IPS-NIHi7 (cell line): ENCODE data around the gene AHNAK2.

ENCODE experiments used
- DNase-seq: peaks from one replicate; pipeline ENCODE4 v3.0.0; 2012; ENCODE audit warnings: mixed read lengths; ENCODE audit errors: extremely low spot score

The AHNAK2 gene

GRCh38 chr14:105012171-105012985 is 34.2 kb upstream of the AHNAK2 start:
- no peak for DNase-seq

GRCh38 chr14:105011312-105011990 is 33.3 kb upstream of the AHNAK2 start:
- DNase-seq: no peak

- DNase-seq: no peak
These were observed 32.7 kb upstream of the AHNAK2 start for GRCh38 chr14:105010891-105011291.

GRCh38 chr14:105010106-105010505 is 31.9 kb upstream of the AHNAK2 start:
- DNase-seq: no peak

GRCh38 chr14:105007593-105008264 is 29.6 kb upstream of the AHNAK2 start:
- no peak for DNase-seq

GRCh38 chr14:105006831-105007592 is 28.8 kb upstream of the AHNAK2 start:
- DNase-seq: no peak

GRCh38 chr14:105005929-105006830 is 28.0 kb upstream of the AHNAK2 start:
- no peak for DNase-seq

- DNase-seq: no peak
These were observed 27.3 kb upstream of the AHNAK2 start for GRCh38 chr14:105005329-105005928.

GRCh38 chr14:104999361-104999760 is 21.2 kb upstream of the AHNAK2 start:
- no peak for DNase-seq

GRCh38 chr14:104998801-104999200 is 20.6 kb upstream of the AHNAK2 start:
- no peak for DNase-seq

- DNase-seq: no peak
These were observed 18.3 kb upstream of the AHNAK2 start for GRCh38 chr14:104996483-104996882.

GRCh38 chr14:104996032-104996431 is 17.9 kb upstream of the AHNAK2 start:
- DNase-seq: no peak

- no peak for DNase-seq
These were observed 16.8 kb upstream of the AHNAK2 start for GRCh38 chr14:104994978-104995377.

- no peak for DNase-seq
These were observed 15.8 kb upstream of the AHNAK2 start for GRCh38 chr14:104993808-104994591.

- no peak for DNase-seq
These were observed 15.1 kb upstream of the AHNAK2 start for GRCh38 chr14:104993306-104993705.

- no peak for DNase-seq
These were observed 14.3 kb upstream of the AHNAK2 start for GRCh38 chr14:104992501-104992900.

- DNase-seq: no peak
These were observed 13.7 kb upstream of the AHNAK2 start for GRCh38 chr14:104991896-104992230.

GRCh38 chr14:104989951-104990303 is 11.8 kb upstream of the AHNAK2 start:
- no peak for DNase-seq

GRCh38 chr14:104989236-104989950 is 11.2 kb upstream of the AHNAK2 start:
- no peak for DNase-seq
